Lower lobe of right lung (tissue), 2 donors: ENCODE results near the gene TRNT1. TPM values are rescaled to one million over a fixed set of nuclear protein-coding genes. Genes with fewer than 3 reads are reported as not detected.

Source experiments
- ATAC-seq, 2 donors: fragments of 200-7000 bp; cut with Tn5 transposase; one replicate each; pipeline ENCODE4 v1.9.1; 2020 to 2022; ENCODE audit warnings: mild to moderate bottlenecking in 2 of 2, moderate library complexity in 2 of 2
- DNase-seq: peaks from one replicate; pipeline ENCODE4 v3.0.0-alpha.2; 2020
- H3K27ac ChIP-seq: fragments of 200-600 bp; one replicate; pipeline ENCODE4 v1.8.0; 2022
- H3K27me3 ChIP-seq: fragments of 200-600 bp; one replicate; pipeline ENCODE4 v1.8.0; 2022; ENCODE audit warnings: low read depth
- H3K36me3 ChIP-seq: fragments of 200-600 bp; one replicate; pipeline ENCODE4 v1.8.0; 2022; ENCODE audit warnings: mild to moderate bottlenecking
- H3K4me1 ChIP-seq: fragments of 200-600 bp; one replicate; pipeline ENCODE4 v1.8.0; 2022
- H3K4me3 ChIP-seq: fragments of 200-600 bp; one replicate; pipeline ENCODE4 v1.8.0; 2022; ENCODE audit warnings: mild to moderate bottlenecking
- H3K9me3 ChIP-seq: fragments of 200-600 bp; one replicate; pipeline ENCODE4 v1.8.0; 2022
- CTCF ChIP-seq: fragments of 200-600 bp; IDR thresholded peaks from one replicate; pipeline ENCODE4 v1.8.0; 2022; ENCODE audit warnings: antibody characterized with exemption, mild to moderate bottlenecking
- intact Hi-C: fragments of 100-400 bp; cut with DNase I; formaldehyde crosslinking; loops from one replicate; pipeline ENCODE4 v1.11.0; 2022
- total RNA-seq: library from RNA; stranded (reverse); fragmentation: NEBNext Ultra II Directional; extraction: Animal tissue kit (Norgen Biotek cat#: 25700); gene quantifications from one replicate; pipeline ENCODE4 v1.2.1, GENCODE V29; 2021
- donor health status: DM: no; HTN: yes; CAD: no; lungs with severe emphysema.

Gene TRNT1
- total RNA-seq, 1 donor from 2014 or later = 22.3 TPM

GRCh38 chr3:3085782-3086181 is 41.0 kb upstream of the TRNT1 start:
- TF ChIP-seq CTCF = no peak
- Histone ChIP-seq H3K36me3 (no peaks in the 10 kb centered on the region), H3K4me3 (no peak overlapping the region), H3K9me3 (no peaks in the 10 kb centered on the region), H3K27me3 (no peaks in the 10 kb centered on the region), H3K4me1 (no peaks in the 10 kb centered on the region), H3K27ac (no peak overlapping the region)
- ATAC-seq (no peak), DNase-seq (no peak)
- intact Hi-C loops = no loop called here

GRCh38 chr3:3086239-3086638 is 40.5 kb upstream of the TRNT1 start:
- intact Hi-C loops = no loop called here
- ATAC-seq (no peak), DNase-seq (no peak)
- Histone ChIP-seq H3K27me3 (no peaks in the 10 kb centered on the region), H3K36me3 (no peaks in the 10 kb centered on the region), H3K27ac (no peak overlapping the region), H3K9me3 (no peaks in the 10 kb centered on the region), H3K4me1 (no peaks in the 10 kb centered on the region), H3K4me3 (no peak overlapping the region)
- TF ChIP-seq CTCF = no peak

GRCh38 chr3:3087279-3087678 is 39.5 kb upstream of the TRNT1 start:
- Histone ChIP-seq H3K4me3 (no peak overlapping the region), H3K36me3 (no peaks in the 10 kb centered on the region), H3K27ac (no peak overlapping the region), H3K9me3 (no peaks in the 10 kb centered on the region), H3K27me3 (no peaks in the 10 kb centered on the region), H3K4me1 (no peaks in the 10 kb centered on the region)
- DNase-seq = no peak
- no peak for ATAC-seq
- intact Hi-C loops = no loop called here
- no peak for TF ChIP-seq CTCF

DNA sequence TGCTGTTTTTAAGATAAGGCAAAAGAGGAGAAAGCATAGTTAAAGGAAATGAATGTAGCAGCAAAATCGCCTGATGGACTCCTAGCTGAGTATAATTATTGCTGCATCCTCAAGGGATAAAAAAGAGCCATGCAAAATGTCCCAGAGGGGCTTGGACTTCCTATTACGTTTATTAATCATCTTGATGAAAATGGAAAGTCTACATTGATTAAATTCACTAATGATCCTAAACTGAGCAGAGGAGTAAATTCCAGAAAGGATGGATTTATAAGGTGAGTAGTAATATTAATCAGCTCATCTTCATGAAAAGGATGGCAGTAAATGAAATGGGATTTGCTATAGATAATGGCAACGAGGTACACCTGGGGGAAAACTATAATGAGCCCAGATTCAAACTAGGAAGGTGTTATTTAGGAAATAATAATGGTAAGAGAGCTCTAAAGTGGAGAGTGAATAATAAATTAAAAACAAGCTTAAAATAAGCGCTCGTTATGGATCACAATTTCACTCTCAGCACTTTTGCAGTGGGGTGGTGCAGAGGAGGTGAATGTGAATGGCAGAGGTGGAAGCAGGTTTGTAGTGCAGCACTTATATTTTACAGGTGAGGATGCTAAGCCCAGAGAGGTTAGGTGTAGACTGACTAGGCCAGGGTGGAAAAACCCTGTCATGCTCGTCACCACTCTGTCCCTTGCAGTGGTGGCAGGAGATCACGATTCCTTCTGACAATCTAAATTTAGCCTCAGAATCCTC is 38.8 kb upstream of the TRNT1 start:
- Histone ChIP-seq H3K27me3 (no peaks in the 10 kb centered on the region), H3K36me3 (no peaks in the 10 kb centered on the region), H3K27ac (no peak overlapping the region), H3K4me3 (no peak overlapping the region), H3K4me1 (no peaks in the 10 kb centered on the region), H3K9me3 (no peaks in the 10 kb centered on the region)
- no peak for DNase-seq
- intact Hi-C loops = no loop called here
- no peak for ATAC-seq
- TF ChIP-seq CTCF = no peak

DNA sequence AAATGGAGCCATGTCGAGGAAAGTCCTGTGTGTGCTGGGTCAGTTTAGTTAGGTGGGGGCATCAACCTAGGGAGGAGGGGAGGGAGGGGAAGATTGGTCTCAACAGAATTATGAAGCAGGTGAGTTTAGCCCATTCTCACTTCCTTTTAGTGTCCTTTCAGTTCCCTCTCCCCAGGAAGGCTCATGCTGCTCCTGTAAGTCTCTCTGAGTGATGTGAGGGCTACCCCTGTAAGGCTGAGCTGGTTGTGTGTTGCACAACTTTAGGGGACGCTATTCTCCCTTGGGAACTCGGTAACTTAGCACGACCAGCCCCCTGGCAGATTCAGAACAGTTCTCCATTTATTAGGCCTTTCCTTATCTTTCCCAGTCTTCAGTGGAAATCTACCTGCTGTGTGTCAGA is 37.7 kb upstream of the TRNT1 start:
- Histone ChIP-seq H3K27me3 (no peaks in the 10 kb centered on the region), H3K9me3 (no peaks in the 10 kb centered on the region), H3K27ac (no peak overlapping the region), H3K4me1 (no peaks in the 10 kb centered on the region), H3K4me3 (no peak overlapping the region), H3K36me3 (no peaks in the 10 kb centered on the region)
- intact Hi-C loops = no loop called here
- ATAC-seq (no peak), DNase-seq (no peak)
- no peak for TF ChIP-seq CTCF
